K562 (cell line): ENCODE results near the gene TNFSF15.

ENCODE experiments used
- CBX3 ChIP-seq, 2 experiments: IDR thresholded peaks; 1 replicate in 1 of 2; 2 replicates in 1 of 2; pipeline ENCODE4 v1.6.1; 2012; ENCODE audit warnings: inconsistent platforms in 2 of 2, low read length in 2 of 2, borderline replicate concordance in 1 of 2, control low read depth in 1 of 2
- CEBPB ChIP-seq: fragments of 450-650 bp; IDR thresholded peaks from 2 replicates; pipeline ENCODE4 v1.6.1; 2016; ENCODE audit warnings: missing genetic modification characterization, missing compliant biosample characterization
- EP300 ChIP-seq: IDR thresholded peaks from 2 replicates; pipeline ENCODE4 v1.6.1; 2012; ENCODE audit warnings: low read length, improper control_type of control experiment
- EZH2 ChIP-seq: IDR thresholded peaks from 2 replicates; pipeline ENCODE4 v1.6.1; 2012; ENCODE audit warnings: low read depth, mild to moderate bottlenecking, inconsistent platforms, low read length, borderline replicate concordance
- FOSL1 ChIP-seq: fragments of 200-800 bp; sonication (Bioruptor generic); conservative IDR thresholded peaks from 2 replicates; pipeline ENCODE4 v1.6.1; 2016; ENCODE audit warnings: missing genetic modification characterization, missing compliant biosample characterization
- L3MBTL2 ChIP-seq: fragments of 450-650 bp; IDR thresholded peaks from 2 replicates; pipeline ENCODE4 v1.6.1; 2016; ENCODE audit warnings: mild to moderate bottlenecking, moderate library complexity
- RCOR1 ChIP-seq, 2 experiments: IDR thresholded peaks; 2 replicates each; pipeline ENCODE4 v1.6.1; 2012; ENCODE audit warnings: low read depth in 2 of 2, low read length in 2 of 2, borderline replicate concordance in 1 of 2, improper control_type of control experiment in 1 of 2
- SAFB ChIP-seq: fragments of 200-400 bp; formaldehyde crosslinking; IDR thresholded peaks from 2 replicates; pipeline ENCODE4 v1.6.1; 2017; ENCODE audit warnings: low read depth, low read length, borderline replicate concordance
- SRF ChIP-seq, 2 experiments: fragments of 250-450, 450-650 bp in 1 of 2; sonication (Bioruptor Pico) in 1 of 2; sonication (generic) in 1 of 2; formaldehyde crosslinking; IDR thresholded peaks; 2 replicates each; pipeline versions ENCODE4 v1.5.0 to v1.5.1; 2020 to 2022; ENCODE audit warnings: mild to moderate bottlenecking in 1 of 2, missing genetic modification reagents in 1 of 2
- TAF7 ChIP-seq: fragments of 450-650 bp; IDR thresholded peaks from 2 replicates; pipeline ENCODE4 v1.6.1; 2016; ENCODE audit warnings: missing genetic modification characterization, missing compliant biosample characterization
- U2AF1 ChIP-seq: fragments of 200-400 bp; formaldehyde crosslinking; optimal IDR thresholded peaks from 2 replicates; pipeline ENCODE3; 2017; ENCODE audit warnings: mild to moderate bottlenecking, low read depth, low read length, moderate library complexity
- TF ChIP-seq, protein P1 (sequence below), 3 experiments: IDR thresholded peaks in 2 of 3; conservative IDR thresholded peaks in 1 of 3; 2 replicates each; pipeline ENCODE4 v1.5.1; 2011 to 2012; ENCODE audit warnings: low read length in 3 of 3, mild to moderate bottlenecking in 3 of 3, control low read depth in 2 of 3, improper control_type of control experiment in 1 of 3, inconsistent platforms in 1 of 3, low read depth in 1 of 3, mixed read lengths in 1 of 3, moderate library complexity in 1 of 3; ENCODE audit not compliant: insufficient read depth in 2 of 3
- TF ChIP-seq, protein P2 (sequence below): sonication (generic); formaldehyde crosslinking; IDR thresholded peaks from 2 replicates; pipeline ENCODE4 v1.9.0; 2022; ENCODE audit warnings: mild to moderate bottlenecking, missing genetic modification reagents

DNA sequence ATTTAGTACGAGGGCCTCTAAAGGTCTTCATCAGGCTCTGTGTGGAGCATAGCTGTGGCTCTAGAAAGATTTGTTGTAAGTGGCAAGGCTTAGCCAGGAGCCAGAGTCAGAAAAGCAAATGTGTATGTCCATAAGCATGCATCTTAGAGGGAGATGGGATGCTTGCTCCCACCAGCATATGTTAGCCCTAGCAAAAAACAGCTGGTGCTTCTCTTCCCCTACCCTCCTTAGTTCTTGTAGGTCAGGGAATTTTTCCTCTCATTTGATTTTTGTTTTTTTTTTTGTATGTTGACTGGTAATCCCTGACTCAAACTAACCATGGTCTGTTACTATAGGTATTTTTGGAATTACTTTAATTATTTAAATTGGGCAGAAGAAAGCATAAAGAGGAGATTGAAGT, 7.7 kb downstream of the TNFSF15 start:
- no peak for TF ChIP-seq CBX3 (IDR thresholded peaks at IDR 0.05; ENCODE audit: borderline replicate concordance in 1 of 2, low read length in 2 of 2)
- no peak for TF ChIP-seq L3MBTL2
- no peak for TF ChIP-seq TAF7 (tag)
- no peak for TF ChIP-seq FOSL1 (tag)
- no peak for TF ChIP-seq SRF (CRISPR knock-in tag; IDR thresholded peaks at IDR 0.05)
- TF ChIP-seq, protein P1, sequence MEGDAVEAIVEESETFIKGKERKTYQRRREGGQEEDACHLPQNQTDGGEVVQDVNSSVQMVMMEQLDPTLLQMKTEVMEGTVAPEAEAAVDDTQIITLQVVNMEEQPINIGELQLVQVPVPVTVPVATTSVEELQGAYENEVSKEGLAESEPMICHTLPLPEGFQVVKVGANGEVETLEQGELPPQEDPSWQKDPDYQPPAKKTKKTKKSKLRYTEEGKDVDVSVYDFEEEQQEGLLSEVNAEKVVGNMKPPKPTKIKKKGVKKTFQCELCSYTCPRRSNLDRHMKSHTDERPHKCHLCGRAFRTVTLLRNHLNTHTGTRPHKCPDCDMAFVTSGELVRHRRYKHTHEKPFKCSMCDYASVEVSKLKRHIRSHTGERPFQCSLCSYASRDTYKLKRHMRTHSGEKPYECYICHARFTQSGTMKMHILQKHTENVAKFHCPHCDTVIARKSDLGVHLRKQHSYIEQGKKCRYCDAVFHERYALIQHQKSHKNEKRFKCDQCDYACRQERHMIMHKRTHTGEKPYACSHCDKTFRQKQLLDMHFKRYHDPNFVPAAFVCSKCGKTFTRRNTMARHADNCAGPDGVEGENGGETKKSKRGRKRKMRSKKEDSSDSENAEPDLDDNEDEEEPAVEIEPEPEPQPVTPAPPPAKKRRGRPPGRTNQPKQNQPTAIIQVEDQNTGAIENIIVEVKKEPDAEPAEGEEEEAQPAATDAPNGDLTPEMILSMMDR (IDR thresholded peaks at IDR 0.05 in 2 of 3, conservative IDR thresholded peaks at IDR 0.05 in 1 of 3; ENCODE audit: insufficient read depth in 2 of 3, low read depth in 1 of 3, low read length in 3 of 3), result no peak
- TF ChIP-seq EZH2, result no peak
- TF ChIP-seq CEBPB (tag), result no peak
- no peak for TF ChIP-seq RCOR1 (IDR thresholded peaks at IDR 0.05; ENCODE audit: borderline replicate concordance in 1 of 2, low read depth in 2 of 2, low read length in 2 of 2)
- TF ChIP-seq EP300, result no peak
- TF ChIP-seq U2AF1, result no peak
- TF ChIP-seq, protein P2, sequence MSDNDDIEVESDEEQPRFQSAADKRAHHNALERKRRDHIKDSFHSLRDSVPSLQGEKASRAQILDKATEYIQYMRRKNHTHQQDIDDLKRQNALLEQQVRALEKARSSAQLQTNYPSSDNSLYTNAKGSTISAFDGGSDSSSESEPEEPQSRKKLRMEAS (CRISPR knock-in tag), result no peak
- no peak for TF ChIP-seq SAFB
